PC-3 (cell line): ENCODE measurements around the gene CRIP2.

Experiments
- CTCF ChIP-seq: fragments of 300-600 bp; sonication (generic); conservative IDR thresholded peaks from 2 replicates; pipeline ENCODE4 v1.5.1; 2017; ENCODE audit warnings: antibody characterized with exemption, low read depth, mild to moderate bottlenecking, low read length
- EZH2 ChIP-seq: fragments of 300-600 bp; sonication (generic); IDR thresholded peaks from one replicate; pipeline ENCODE4 v1.6.1; 2017; ENCODE audit warnings: antibody characterized with exemption, mild to moderate bottlenecking, low read length; ENCODE audit not compliant: unreplicated experiment
- EZH2phosphoT487 ChIP-seq: fragments of 300-600 bp; sonication (generic); IDR thresholded peaks from 2 replicates; pipeline ENCODE4 v1.6.1; 2018; ENCODE audit warnings: mild to moderate bottlenecking, antibody characterized with exemption, low read length, borderline replicate concordance

- no peak for TF ChIP-seq EZH2
- TF ChIP-seq CTCF: no peak
- TF ChIP-seq EZH2phosphoT487: no peak
Measured at GRCh38 chr14:105466531-105467248, 7.9 kb upstream of the CRIP2 start.
